HAP-1 (cell line): ENCODE measurements around the gene DUSP1.

ENCODE experiments used
- DNase-seq, 2 experiments: peaks; one replicate each; pipeline ENCODE4 v3.0.0-alpha.2; 2016 to 2020; ENCODE audit warnings: low spot score in 2 of 2
- H3K27me3 ChIP-seq: fragments of 250-450 bp; sonication (Bioruptor Pico); 2 replicates; pipeline ENCODE4 v1.5.1; 2020; ENCODE audit warnings: low read depth, mild to moderate bottlenecking, moderate library complexity
- H3K36me3 ChIP-seq: fragments of 250-450 bp; sonication (Bioruptor Pico); replicated peaks from 2 replicates; pipeline ENCODE4 v1.5.1; 2020; ENCODE audit warnings: mild to moderate bottlenecking
- H3K4me1 ChIP-seq: fragments of 250-450 bp; sonication (Bioruptor Pico); 2 replicates; pipeline ENCODE4 v1.5.1; 2020; ENCODE audit warnings: mild to moderate bottlenecking
- H3K4me3 ChIP-seq: fragments of 250-450 bp; sonication (Bioruptor Pico); 2 replicates; pipeline ENCODE4 v1.5.1; 2020; ENCODE audit warnings: mild to moderate bottlenecking, moderate library complexity
- H3K9me3 ChIP-seq: fragments of 250-450 bp; sonication (Bioruptor Pico); 2 replicates; pipeline ENCODE4 v1.5.1; 2020; ENCODE audit warnings: mild to moderate bottlenecking, moderate library complexity
- in situ Hi-C: fragments of 300-500 bp; cut with MboI; formaldehyde crosslinking; loops from 3 replicates; pipeline ENCODE4 v1.14.3; 2020; ENCODE audit warnings: low sequenced_read_pairs, inconsistent platforms, mixed read lengths

The DUSP1 gene

GRCh38 chr5:172718527-172719114 lies 52.4 kb downstream of the DUSP1 start:
- Histone ChIP-seq H3K9me3 (no peaks in the 10 kb centered on the region), H3K27me3 (peaks cover 9% of the 10 kb centered on the region), H3K4me3 (no peak overlapping the region), H3K36me3 (no peaks in the 10 kb centered on the region), H3K4me1 (no peaks in the 10 kb centered on the region)
- DNase-seq: no peak
- in situ Hi-C loops: loop anchor here (5.0 to 25.0 kb wide), 2 partner anchors 214 to 569 kb away; no protein-coding TSS in a partner anchor
